Nucleus accumbens (tissue), 56 donors: Measurements from ENCODE around the gene COL19A1.

Experiments
- DNase-seq, 56 donors: peaks; one replicate each; lab custom pipeline; 2025; lab: John Stamatoyannopoulos, UW

COL19A1 gene

GRCh38 chr6:70040766-70041165 lies 174.4 kb downstream of the COL19A1 start:
- DNase-seq = no peak

- no peak for DNase-seq
Observed at GRCh38 chr6:70041411-70041810, 175.1 kb downstream of the COL19A1 start.

GRCh38 chr6:70045413-70045812 lies 179.1 kb downstream of the COL19A1 start:
- no peak for DNase-seq

GRCh38 chr6:70051197-70052124 lies 185.1 kb downstream of the COL19A1 start:
- DNase-seq = no peak

GRCh38 chr6:70059039-70059719 lies 192.8 kb downstream of the COL19A1 start:
- no peak for DNase-seq

- DNase-seq = no peak
Observed at GRCh38 chr6:70060680-70061079, 194.3 kb downstream of the COL19A1 start.

GRCh38 chr6:70061546-70061945 lies 195.2 kb downstream of the COL19A1 start:
- DNase-seq = no peak

- DNase-seq = no peak
Observed at GRCh38 chr6:70062010-70062409, 195.7 kb downstream of the COL19A1 start.

GRCh38 chr6:70072540-70073179 lies 206.3 kb downstream of the COL19A1 start:
- DNase-seq = no peak

GRCh38 chr6:70073637-70074036 lies 207.3 kb downstream of the COL19A1 start:
- no peak for DNase-seq

- no peak for DNase-seq
Observed at GRCh38 chr6:70079241-70079640, 212.9 kb downstream of the COL19A1 start.

- no peak for DNase-seq
Observed at GRCh38 chr6:70080443-70081070, 214.2 kb downstream of the COL19A1 start.

GRCh38 chr6:70082830-70083229 lies 216.5 kb downstream of the COL19A1 start:
- no peak for DNase-seq

GRCh38 chr6:70086806-70087205 lies 220.4 kb downstream of the COL19A1 start:
- no peak for DNase-seq

- DNase-seq = no peak
Observed at GRCh38 chr6:70094156-70094555, 227.8 kb downstream of the COL19A1 start.

- no peak for DNase-seq
Observed at GRCh38 chr6:70099732-70100131, 233.4 kb downstream of the COL19A1 start.

- DNase-seq = no peak
Observed at GRCh38 chr6:70103798-70104197, 237.4 kb downstream of the COL19A1 start.

- no peak for DNase-seq
Observed at GRCh38 chr6:70107852-70108629, 241.7 kb downstream of the COL19A1 start.

GRCh38 chr6:70110126-70111022 lies 244.0 kb downstream of the COL19A1 start:
- DNase-seq = no peak
